ENCODE measurements around the gene PEPD.

PEPD gene

DNA sequence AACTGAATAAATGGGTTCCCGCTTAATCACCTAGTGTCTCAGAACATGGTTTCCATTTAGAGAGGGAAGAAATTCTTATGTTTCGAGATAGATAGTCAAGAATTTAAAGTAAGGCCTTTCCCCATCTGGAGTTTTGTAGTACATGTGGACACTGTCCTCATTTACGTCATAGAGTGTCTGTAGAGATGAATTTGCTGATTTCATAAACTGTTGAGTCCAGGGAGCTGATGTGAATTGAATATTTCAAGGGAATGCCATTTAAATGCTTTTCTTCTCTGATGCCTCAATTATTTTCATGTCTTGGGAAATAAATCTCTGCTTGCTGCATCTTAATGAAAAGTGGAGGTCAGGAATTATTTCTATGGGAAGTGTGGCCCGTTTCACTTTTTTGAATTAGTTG is 138.6 kb downstream of the PEPD start:
- no peak for DNase-seq (ENCODE audit: low read depth)

- DNase-seq (ENCODE audit: low read depth): no peak
Observed at GRCh38 chr19:33382006-33382405, 139.6 kb downstream of the PEPD start.

- DNase-seq (ENCODE audit: low read depth): no peak
Observed at GRCh38 chr19:33381101-33381500, 140.5 kb downstream of the PEPD start.

GRCh38 chr19:33379151-33379829 is 142.3 kb downstream of the PEPD start:
- DNase-seq (ENCODE audit: low read depth): no peak

DNA sequence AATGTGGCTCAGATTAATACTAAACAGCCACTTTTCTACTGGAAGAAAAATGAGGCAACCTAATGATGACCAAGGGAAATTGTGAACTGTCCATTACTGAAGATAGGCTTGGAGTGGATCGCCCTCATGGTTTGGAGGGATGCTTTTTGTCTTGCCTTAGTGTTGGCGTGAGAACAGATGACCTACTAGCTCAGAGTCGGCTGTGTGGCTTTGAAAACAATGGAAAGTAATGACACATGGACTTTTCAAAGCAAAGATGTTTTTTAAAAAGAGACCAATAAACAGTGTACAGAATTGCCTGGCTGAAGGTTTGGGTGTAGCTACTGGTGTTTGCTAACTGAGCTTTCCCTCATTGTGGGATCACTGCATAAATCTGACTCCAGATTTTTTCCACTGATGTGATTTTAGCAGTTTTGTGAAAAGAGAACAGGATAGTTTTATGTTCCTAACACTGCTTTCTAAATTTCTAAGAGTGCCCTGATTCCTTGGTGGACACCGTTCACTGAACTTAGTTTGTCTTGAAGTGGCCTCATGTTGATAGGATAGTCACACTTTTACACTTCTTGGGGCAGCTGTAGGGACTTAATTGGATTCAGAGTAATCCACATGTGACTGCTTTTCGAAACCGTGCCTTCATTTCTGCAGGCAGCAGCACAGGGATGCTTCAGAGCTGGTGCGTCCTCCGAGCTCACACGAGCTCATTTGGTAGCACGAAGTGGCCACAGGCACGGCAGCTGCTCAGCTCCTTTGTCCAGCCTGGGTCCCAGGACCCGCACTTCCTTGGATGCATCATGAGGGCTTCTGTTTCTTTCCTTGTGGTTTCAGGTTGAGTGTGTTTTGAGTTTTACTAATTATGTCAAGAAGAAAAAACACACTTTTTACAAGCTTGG is 143.8 kb downstream of the PEPD start:
- DNase-seq (ENCODE audit: low read depth): no peak

- DNase-seq (ENCODE audit: low read depth): no peak
Observed at GRCh38 chr19:33376941-33377557, 144.5 kb downstream of the PEPD start.

DNA sequence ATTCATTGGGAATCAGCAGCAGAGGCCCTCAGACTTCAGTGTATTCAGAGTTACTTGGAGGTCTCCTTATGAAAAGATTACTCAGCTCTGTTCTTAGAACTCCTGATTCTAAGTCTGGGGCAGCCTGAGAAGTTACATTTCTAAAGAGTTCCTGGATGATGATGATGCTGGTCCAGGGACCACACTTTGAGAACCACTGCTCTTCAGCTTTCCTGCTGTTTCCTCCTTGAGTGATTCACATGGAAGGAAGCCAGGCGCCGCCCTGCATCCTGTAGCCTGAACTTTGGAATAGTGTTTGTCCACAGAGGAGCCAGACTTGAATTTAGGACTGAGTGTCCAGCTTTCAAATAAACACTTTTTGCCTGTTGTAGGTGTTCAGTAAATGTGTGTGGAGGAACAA is 145.2 kb downstream of the PEPD start:
- peak; percentile 71 for DNase-seq (ENCODE audit: low read depth)

DNA sequence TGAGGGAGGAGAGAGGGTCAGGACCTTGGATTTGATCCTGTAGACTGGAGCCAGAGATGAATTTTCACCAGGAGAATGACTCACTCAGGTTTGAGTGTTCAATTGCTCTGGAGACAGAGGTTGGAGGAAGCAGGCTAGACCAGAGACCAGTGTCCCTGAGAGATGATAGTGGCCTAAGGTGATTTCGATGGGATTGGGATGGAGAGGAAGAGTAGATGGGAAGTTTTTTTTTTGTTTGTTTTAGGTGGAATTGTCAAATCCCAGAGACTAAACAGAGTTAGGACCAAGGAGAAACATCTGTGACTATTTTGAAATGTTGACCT is 145.8 kb downstream of the PEPD start:
- peak; percentile 92 for DNase-seq (ENCODE audit: low read depth)

DNA sequence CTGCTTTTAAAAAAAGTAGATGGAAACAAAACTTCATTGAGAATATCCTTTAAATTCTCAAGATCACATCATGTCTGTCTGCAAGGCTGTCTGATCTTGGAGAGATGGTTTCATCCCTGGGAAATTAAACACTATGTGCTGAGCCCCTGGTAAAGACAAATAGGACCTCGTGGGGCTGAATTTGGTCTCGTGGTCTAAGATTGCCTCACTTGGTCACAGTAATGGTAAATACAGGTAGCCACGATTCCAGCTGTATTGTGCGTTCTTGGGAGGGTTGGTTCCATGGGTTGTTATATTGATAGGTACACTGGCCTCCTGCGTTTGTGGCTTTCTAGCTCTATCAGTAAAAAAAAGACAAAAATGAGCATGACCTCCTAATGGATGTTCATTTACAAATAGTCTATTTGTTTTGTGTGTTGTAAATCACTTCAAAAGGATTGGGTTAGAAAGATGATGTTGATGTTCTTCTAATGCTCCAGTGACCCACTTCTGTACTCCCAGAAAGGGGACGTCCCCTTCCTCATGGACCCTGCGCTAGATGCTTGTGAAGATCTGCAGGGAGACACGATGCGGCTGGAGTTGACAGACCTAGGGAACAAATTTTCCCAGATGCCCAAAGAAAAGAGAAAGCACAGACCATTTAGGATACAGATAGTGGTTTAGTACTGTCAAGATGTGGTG is 146.3 kb downstream of the PEPD start:
- no peak for DNase-seq (ENCODE audit: low read depth)

DNA sequence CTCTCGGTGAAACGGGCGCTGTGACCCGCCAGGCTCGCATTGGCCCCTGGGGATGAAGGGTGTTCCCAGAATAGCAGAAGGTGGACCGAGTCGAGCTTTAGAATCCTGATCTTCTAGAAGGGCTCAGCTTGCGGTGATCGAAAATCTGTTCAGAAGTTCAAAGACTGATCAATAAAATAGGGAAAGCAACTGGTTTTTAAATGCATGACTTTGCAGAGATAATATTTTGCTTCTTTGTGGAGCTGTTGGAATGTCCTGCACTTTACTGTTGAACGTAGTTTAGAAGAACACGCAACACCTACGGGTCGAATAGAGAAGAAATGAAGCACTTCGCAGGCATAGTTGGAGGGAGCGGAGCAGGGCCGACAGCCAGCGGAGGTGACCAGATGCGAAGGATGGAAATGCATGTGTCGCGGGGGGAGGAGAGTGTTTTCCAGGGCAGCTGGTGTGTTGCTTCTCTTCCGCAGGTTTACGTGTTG is 147.3 kb downstream of the PEPD start:
- DNase-seq (ENCODE audit: low read depth): peak; percentile 8

DNA sequence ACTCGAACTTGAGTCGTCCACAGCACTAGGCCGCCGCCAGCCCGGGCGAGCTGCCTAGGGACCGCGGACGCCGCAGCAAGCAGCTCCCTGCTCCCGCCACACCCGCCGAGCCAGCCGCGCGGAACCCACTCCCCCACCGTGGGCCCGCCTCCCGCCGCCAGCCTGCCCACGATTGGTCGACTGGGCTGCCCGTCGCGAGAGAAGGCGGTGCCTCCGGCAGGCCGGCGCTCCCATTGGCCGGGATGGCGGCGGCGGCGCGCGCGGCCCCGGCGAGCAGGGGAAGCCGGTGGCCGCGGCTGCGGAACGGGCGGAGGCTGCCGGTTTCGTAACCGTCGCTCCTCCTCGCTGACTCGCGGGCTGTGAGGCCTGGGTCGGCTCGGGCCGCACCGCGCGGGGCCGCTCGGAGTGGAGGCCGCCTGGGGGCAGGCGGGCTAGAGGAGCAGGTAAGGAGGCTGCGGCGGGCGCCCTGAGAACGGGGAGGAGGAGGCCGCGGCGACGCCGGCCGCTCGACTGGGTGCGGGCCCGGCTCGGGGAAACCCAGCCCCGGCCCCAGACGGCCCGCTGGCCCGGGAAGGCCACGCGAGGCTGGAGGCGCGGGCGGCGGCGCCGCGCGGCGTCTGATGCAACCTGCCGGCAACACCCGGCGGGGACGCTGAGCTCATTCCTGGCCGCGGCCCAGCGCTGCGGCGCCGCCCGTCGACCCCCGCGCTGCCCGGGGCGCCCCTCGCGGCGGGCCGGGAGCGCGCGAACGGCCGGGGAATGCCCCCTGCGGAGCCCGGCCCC is 147.9 kb downstream of the PEPD start, which contains the start of gene CEBPG:
TSS of gene CEBPG (plus strand) at position 257 of the 783 bp plus-strand sequence. CDS start 5,531 bp downstream, outside the sequence.
- DNase-seq (ENCODE audit: low read depth): peak; percentile 74

- DNase-seq (ENCODE audit: low read depth): no peak
Observed at GRCh38 chr19:33370783-33371182, 150.8 kb downstream of the PEPD start.

DNA sequence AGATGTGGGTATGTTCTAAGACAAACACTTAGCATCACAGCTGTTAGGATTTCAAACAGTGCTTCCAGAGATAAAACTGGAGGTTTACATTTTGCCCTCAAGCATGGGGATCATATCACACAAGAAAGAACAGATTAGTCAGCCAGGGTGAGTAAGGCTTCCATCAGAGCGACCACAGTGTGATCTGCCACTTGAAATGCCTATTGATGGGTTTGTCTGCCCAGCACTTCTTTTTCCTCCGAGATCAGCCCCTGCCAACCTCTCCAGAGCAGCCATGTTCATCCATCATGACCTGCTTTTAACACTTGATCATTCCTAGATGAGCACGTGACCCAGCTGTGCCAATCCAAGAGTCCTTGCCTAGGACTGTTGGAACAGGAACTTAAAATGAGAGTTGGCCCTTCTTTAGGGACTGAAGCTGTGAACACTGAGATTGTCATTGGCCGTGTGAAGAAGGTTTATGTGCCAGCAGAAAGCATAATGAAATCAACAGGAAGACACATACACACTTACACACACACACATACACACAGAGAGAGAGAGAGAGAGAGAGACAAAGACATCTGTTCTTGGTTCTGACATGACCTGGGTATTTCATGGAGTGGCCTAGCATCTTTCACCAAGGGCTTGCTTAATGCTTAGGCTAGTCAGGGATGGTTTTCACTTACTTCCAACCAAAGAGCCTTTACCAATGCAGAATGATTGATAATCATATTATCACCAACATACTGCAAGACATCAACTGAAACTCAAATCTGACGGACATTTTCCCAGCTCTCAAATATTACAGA is 153.3 kb downstream of the PEPD start:
- DNase-seq (ENCODE audit: low read depth): peak; percentile 64

- no peak for DNase-seq (ENCODE audit: low read depth)
Observed at GRCh38 chr19:33366897-33367296, 154.7 kb downstream of the PEPD start.

- no peak for DNase-seq (ENCODE audit: low read depth)
Observed at GRCh38 chr19:33366127-33366526, 155.5 kb downstream of the PEPD start.

DNA sequence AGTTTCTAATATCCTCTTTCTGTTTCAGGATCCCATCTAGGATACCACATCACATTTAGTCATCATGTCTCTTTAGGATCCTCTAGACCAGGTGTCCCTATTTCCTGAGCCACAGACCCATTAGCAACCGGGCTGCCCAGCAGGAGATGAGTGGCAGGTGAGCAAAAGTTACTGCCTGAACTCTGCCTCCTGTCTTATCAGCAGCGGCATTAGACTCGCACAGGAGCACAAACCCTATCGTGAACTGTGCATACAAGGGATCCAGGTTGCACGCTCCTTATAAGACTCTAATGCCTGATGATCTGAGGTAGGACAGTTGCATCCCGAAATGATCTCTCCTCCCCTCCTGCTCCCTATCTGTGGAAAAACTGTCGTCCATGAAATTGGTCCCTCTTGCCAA is 155.9 kb downstream of the PEPD start:
- DNase-seq (ENCODE audit: low read depth): no peak

DNA sequence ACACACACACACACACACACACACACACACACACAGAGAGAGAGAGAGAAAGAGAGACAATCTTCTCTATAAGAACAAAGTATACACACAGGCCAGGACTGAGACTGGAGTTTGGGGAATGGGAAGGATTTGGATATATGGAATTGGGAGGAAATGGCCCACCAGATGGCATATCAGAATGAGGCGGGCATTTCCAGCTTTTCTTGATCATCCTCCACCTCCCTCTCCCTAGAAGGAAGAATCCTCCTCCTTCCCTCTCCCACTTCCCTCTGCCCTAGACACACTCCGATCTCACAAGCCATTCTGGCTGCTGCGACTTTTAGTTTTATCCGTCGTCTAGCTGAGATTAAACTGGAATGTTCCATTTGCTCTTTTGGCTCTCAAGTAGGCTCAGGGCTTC is 158.1 kb downstream of the PEPD start:
- DNase-seq (ENCODE audit: low read depth): no peak

- no peak for DNase-seq (ENCODE audit: low read depth)
Observed at GRCh38 chr19:33362508-33363228, 158.9 kb downstream of the PEPD start.

DNA sequence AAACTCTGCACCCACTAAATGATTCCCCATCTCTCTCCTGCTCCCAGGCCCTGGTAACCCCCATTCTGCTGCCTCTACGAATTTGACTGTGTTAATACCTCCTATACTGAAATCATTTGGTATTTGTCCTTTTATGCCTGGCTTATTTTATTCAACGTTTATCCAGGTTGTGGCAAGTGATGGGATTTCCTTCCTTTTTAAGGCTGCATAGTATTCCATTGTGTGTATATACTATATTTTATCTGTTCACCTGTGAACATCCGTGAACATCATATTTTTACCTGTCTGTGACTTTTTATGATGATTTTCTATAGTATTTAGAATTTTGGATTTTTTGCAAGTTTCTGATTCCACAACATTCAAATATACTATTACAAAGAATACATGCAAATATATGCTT is 162.0 kb downstream of the PEPD start:
- no peak for DNase-seq (ENCODE audit: low read depth)

GRCh38 chr19:33358408-33358807 is 163.2 kb downstream of the PEPD start:
- DNase-seq (ENCODE audit: low read depth): no peak

All from amniotic epithelial cell (primary cell).